WTC11 (cell line): ENCODE data around the gene DMD. TPM values are rescaled to one million over a fixed set of nuclear protein-coding genes. Genes with fewer than 3 reads are reported as not detected.

ENCODE experiments used
- ATAC-seq: fragments of 200-7000 bp; cut with Tn5 transposase; 2 replicates; pipeline ENCODE4 v1.10.0; 2021; ENCODE audit warnings: mild to moderate bottlenecking, moderate library complexity
- CTCF ChIA-PET: fragments of 300-600 bp; sonication (Branson Sonifier 250); formaldehyde crosslinking; loops from one replicate; lab custom pipeline; 2021; ENCODE audit warnings: antibody characterized with exemption; lab: Charles Lee
- POLR2A ChIA-PET: fragments of 350-600 bp; sonication (Branson Sonifier 250); formaldehyde crosslinking; loops from one replicate; lab custom pipeline; 2021; ENCODE audit warnings: antibody characterized with exemption; lab: Charles Lee
- DNase-seq: peaks from one replicate; pipeline ENCODE4 v3.0.0; 2021; ENCODE audit warnings: low spot score
- H3K27ac Mint-ChIP-seq: 2 replicates; pipeline ENCODE4 v1.8.0; 2021; ENCODE audit warnings: mixed read lengths
- H3K27me3 Mint-ChIP-seq: 2 replicates; pipeline ENCODE4 v1.8.0; 2021; ENCODE audit warnings: low read depth, mild to moderate bottlenecking, moderate library complexity, mixed read lengths
- H3K36me3 Mint-ChIP-seq: 2 replicates; pipeline ENCODE4 v1.8.0; 2021; ENCODE audit warnings: mixed read lengths
- H3K4me1 Mint-ChIP-seq: 2 replicates; pipeline ENCODE4 v1.8.0; 2022; ENCODE audit warnings: mixed read lengths
- H3K4me3 Mint-ChIP-seq: 2 replicates; pipeline ENCODE4 v1.8.0; 2021; ENCODE audit warnings: mild to moderate bottlenecking, moderate library complexity, mixed read lengths
- H3K9me3 Mint-ChIP-seq: 2 replicates; pipeline ENCODE4 v1.8.0; 2021; ENCODE audit warnings: mixed read lengths
- CREM ChIP-seq: sonication (generic); formaldehyde crosslinking; IDR thresholded peaks from 2 replicates; pipeline ENCODE4 v1.8.1; 2022; ENCODE audit warnings: mild to moderate bottlenecking, missing genetic modification reagents, moderate library complexity
- GABPB1 ChIP-seq: sonication (generic); formaldehyde crosslinking; IDR thresholded peaks from 2 replicates; pipeline ENCODE4 v1.8.1; 2023; ENCODE audit warnings: mild to moderate bottlenecking, missing genetic modification reagents
- GRHL2 ChIP-seq: fragments of 250-450 bp; sonication (Bioruptor Pico); IDR thresholded peaks from 2 replicates; pipeline ENCODE4 v1.8.0; 2022; ENCODE audit warnings: mild to moderate bottlenecking, moderate library complexity; ENCODE audit not compliant: insufficient replicate concordance, severe bottlenecking
- IRF2 ChIP-seq: sonication (generic); formaldehyde crosslinking; IDR thresholded peaks from 2 replicates; pipeline ENCODE4 v1.8.0; 2022; ENCODE audit warnings: low read depth, missing genetic modification reagents, borderline replicate concordance
- NFE2L1 ChIP-seq: sonication (generic); formaldehyde crosslinking; IDR thresholded peaks from 2 replicates; pipeline ENCODE4 v1.8.1; 2023; ENCODE audit warnings: missing genetic modification reagents
- NFYB ChIP-seq: sonication (generic); formaldehyde crosslinking; conservative IDR thresholded peaks from 2 replicates; pipeline ENCODE4 v1.8.0; 2022; ENCODE audit warnings: low read depth, missing genetic modification reagents
- SP1 ChIP-seq: sonication (generic); formaldehyde crosslinking; conservative IDR thresholded peaks from 2 replicates; pipeline ENCODE4 v1.8.1; 2022; ENCODE audit warnings: missing genetic modification reagents
- ZNF138 ChIP-seq: sonication (generic); formaldehyde crosslinking; conservative IDR thresholded peaks from 2 replicates; pipeline ENCODE4 v1.8.1; 2022; ENCODE audit warnings: mild to moderate bottlenecking, moderate library complexity, missing genetic modification reagents
- ZNF317 ChIP-seq: sonication (generic); formaldehyde crosslinking; IDR thresholded peaks from 2 replicates; pipeline ENCODE4 v1.8.1; 2023; ENCODE audit warnings: low read depth, mild to moderate bottlenecking, moderate library complexity, missing genetic modification reagents, borderline replicate concordance
- ZNF416 ChIP-seq: fragments of 250-450 bp; sonication (Bioruptor Pico); IDR thresholded peaks from 2 replicates; pipeline ENCODE4 v1.9.0; 2021; ENCODE audit warnings: mild to moderate bottlenecking, inconsistent platforms
- ZNF423 ChIP-seq: fragments of 250-450 bp; sonication (Bioruptor Pico); IDR thresholded peaks from 2 replicates; pipeline ENCODE4 v2.1.2; 2022; ENCODE audit warnings: mild to moderate bottlenecking, moderate library complexity
- ZNF671 ChIP-seq: fragments of 250-450 bp; sonication (Bioruptor Pico); IDR thresholded peaks from 2 replicates; pipeline ENCODE4 v1.8.0; 2021; ENCODE audit warnings: mild to moderate bottlenecking
- total RNA-seq: library from RNA; stranded (reverse); gene quantifications from 3 replicates; pipeline ENCODE4 v1.2.3, GENCODE V29; 2021
- TF ChIP-seq, protein P1 (sequence below): sonication (generic); formaldehyde crosslinking; IDR thresholded peaks from 2 replicates; pipeline ENCODE4 v1.8.1; 2022; ENCODE audit warnings: low read depth, mild to moderate bottlenecking, moderate library complexity, missing genetic modification reagents, borderline replicate concordance
- TF ChIP-seq, protein P2 (sequence below): fragments of 250-450 bp; sonication (Bioruptor Pico); IDR thresholded peaks from 2 replicates; pipeline ENCODE4 v1.9.0; 2021; ENCODE audit warnings: mild to moderate bottlenecking
- TF ChIP-seq, protein P3 (sequence below): fragments of 250-450 bp; sonication (Bioruptor Pico); IDR thresholded peaks from 2 replicates; pipeline ENCODE4 v1.9.0; 2021; ENCODE audit warnings: mild to moderate bottlenecking, borderline replicate concordance
- TF ChIP-seq, protein P4 (sequence below): sonication (generic); formaldehyde crosslinking; conservative IDR thresholded peaks from 2 replicates; pipeline ENCODE4 v1.8.1; 2022; ENCODE audit warnings: mild to moderate bottlenecking, missing genetic modification reagents
- TF ChIP-seq, protein P5 (sequence below): sonication (generic); formaldehyde crosslinking; IDR thresholded peaks from 2 replicates; pipeline ENCODE4 v1.8.0; 2022; ENCODE audit warnings: mild to moderate bottlenecking, missing genetic modification reagents

Gene DMD
- total RNA-seq, 1 experiment from 2014 or later, result 9.1 TPM

DNA sequence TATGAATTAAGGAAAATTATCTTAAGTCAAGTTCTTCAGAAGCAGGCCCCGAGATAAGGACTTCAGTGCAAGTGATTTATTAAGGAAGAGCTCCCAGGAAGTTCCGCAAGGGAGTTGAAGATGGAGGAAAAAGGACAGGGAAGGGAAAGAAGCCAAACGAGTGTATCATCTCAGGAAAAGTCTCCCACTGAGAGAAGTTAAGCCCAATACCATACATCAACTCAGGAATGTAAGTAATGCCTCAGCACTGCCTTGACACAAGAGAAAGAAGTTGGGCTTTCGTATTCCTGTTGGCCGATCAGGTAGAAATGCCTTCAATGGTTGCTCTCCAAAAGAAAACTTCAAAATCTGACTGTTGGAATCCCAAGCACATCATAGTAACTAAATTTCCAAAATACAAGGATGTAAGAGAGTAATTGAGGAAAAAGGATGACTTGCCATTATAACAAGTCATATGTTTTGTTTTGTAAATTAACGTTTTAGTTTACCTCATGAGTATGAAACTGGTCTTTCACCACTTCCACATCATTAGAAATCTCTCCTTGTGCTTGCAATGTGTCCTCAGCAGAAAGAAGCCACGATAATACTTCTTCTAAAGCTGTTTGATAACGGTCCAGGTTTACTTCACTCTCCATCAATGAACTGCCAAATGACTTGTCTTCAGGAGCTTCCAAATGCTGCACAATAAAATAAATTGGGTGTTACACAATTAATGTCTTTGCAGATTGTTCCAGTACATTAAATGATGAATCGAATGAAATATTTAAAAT is 566.7 kb downstream of the DMD start:
- Mint-ChIP-seq H3K4me3 (no peak overlapping the region), H3K27me3 (no peaks in the 10 kb centered on the region), H3K9me3 (no peaks in the 10 kb centered on the region), H3K4me1 (peaks cover 16% of the 10 kb centered on the region)
- POLR2A ChIA-PET, result no interaction called here
- TF ChIP-seq, protein P1, sequence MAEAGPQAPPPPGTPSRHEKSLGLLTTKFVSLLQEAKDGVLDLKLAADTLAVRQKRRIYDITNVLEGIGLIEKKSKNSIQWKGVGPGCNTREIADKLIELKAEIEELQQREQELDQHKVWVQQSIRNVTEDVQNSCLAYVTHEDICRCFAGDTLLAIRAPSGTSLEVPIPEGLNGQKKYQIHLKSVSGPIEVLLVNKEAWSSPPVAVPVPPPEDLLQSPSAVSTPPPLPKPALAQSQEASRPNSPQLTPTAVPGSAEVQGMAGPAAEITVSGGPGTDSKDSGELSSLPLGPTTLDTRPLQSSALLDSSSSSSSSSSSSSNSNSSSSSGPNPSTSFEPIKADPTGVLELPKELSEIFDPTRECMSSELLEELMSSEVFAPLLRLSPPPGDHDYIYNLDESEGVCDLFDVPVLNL (CRISPR knock-in tag), result no peak
- TF ChIP-seq, protein P2, sequence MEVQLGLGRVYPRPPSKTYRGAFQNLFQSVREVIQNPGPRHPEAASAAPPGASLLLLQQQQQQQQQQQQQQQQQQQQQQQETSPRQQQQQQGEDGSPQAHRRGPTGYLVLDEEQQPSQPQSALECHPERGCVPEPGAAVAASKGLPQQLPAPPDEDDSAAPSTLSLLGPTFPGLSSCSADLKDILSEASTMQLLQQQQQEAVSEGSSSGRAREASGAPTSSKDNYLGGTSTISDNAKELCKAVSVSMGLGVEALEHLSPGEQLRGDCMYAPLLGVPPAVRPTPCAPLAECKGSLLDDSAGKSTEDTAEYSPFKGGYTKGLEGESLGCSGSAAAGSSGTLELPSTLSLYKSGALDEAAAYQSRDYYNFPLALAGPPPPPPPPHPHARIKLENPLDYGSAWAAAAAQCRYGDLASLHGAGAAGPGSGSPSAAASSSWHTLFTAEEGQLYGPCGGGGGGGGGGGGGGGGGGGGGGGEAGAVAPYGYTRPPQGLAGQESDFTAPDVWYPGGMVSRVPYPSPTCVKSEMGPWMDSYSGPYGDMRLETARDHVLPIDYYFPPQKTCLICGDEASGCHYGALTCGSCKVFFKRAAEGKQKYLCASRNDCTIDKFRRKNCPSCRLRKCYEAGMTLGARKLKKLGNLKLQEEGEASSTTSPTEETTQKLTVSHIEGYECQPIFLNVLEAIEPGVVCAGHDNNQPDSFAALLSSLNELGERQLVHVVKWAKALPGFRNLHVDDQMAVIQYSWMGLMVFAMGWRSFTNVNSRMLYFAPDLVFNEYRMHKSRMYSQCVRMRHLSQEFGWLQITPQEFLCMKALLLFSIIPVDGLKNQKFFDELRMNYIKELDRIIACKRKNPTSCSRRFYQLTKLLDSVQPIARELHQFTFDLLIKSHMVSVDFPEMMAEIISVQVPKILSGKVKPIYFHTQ (CRISPR knock-in tag), result no peak
- TF ChIP-seq ZNF138 (CRISPR knock-in tag) (no peak), GRHL2 (CRISPR knock-in tag) (no peak), IRF2 (no peak), NFYB (CRISPR knock-in tag) (no peak), GABPB1 (CRISPR knock-in tag) (no peak)
- TF ChIP-seq, protein P3, sequence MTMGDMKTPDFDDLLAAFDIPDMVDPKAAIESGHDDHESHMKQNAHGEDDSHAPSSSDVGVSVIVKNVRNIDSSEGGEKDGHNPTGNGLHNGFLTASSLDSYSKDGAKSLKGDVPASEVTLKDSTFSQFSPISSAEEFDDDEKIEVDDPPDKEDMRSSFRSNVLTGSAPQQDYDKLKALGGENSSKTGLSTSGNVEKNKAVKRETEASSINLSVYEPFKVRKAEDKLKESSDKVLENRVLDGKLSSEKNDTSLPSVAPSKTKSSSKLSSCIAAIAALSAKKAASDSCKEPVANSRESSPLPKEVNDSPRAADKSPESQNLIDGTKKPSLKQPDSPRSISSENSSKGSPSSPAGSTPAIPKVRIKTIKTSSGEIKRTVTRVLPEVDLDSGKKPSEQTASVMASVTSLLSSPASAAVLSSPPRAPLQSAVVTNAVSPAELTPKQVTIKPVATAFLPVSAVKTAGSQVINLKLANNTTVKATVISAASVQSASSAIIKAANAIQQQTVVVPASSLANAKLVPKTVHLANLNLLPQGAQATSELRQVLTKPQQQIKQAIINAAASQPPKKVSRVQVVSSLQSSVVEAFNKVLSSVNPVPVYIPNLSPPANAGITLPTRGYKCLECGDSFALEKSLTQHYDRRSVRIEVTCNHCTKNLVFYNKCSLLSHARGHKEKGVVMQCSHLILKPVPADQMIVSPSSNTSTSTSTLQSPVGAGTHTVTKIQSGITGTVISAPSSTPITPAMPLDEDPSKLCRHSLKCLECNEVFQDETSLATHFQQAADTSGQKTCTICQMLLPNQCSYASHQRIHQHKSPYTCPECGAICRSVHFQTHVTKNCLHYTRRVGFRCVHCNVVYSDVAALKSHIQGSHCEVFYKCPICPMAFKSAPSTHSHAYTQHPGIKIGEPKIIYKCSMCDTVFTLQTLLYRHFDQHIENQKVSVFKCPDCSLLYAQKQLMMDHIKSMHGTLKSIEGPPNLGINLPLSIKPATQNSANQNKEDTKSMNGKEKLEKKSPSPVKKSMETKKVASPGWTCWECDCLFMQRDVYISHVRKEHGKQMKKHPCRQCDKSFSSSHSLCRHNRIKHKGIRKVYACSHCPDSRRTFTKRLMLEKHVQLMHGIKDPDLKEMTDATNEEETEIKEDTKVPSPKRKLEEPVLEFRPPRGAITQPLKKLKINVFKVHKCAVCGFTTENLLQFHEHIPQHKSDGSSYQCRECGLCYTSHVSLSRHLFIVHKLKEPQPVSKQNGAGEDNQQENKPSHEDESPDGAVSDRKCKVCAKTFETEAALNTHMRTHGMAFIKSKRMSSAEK (CRISPR knock-in tag), result no peak
- TF ChIP-seq, all 79 proteins: peak for 0
- DNase-seq (no peak), ATAC-seq (peak; percentile 69)
- CTCF ChIA-PET, result no interaction called here
- H3K36me3 Mint-ChIP-seq, result no peaks in the 10 kb centered on the region
- H3K27ac Mint-ChIP-seq, result no peak overlapping the region

DNA sequence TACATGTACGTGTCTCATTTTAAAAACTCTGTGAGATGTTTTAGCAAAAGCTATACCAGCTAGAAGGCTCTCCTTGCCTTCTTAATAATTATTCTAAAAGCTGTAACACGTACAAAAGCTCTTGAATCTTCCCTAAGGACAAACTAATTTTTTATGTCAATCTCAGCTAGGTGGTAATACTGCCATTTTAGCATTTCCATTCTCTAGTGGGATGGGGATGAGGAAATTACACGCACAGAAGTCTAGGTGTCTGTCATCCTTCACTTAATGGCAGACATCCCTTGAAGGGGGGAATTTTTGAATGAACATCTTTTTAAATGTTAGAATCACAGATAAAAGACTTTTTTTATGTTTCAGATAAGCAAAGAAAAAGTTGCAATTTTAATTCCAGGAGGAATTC is 569.1 kb downstream of the DMD start:
- no peak overlapping the region for H3K4me3 Mint-ChIP-seq
- peaks cover 16% of the 10 kb centered on the region for H3K4me1 Mint-ChIP-seq
- DNase-seq, result no peak
- no peaks in the 10 kb centered on the region for H3K9me3 Mint-ChIP-seq
- no peak for ATAC-seq
- no peak for TF ChIP-seq CREM (CRISPR knock-in tag)
- no peak for TF ChIP-seq ZNF671 (CRISPR knock-in tag)
- TF ChIP-seq, protein P4, sequence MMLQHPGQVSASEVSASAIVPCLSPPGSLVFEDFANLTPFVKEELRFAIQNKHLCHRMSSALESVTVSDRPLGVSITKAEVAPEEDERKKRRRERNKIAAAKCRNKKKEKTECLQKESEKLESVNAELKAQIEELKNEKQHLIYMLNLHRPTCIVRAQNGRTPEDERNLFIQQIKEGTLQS (CRISPR knock-in tag), result no peak
- TF ChIP-seq ZNF317 (CRISPR knock-in tag), result no peak
- TF ChIP-seq ZNF416 (CRISPR knock-in tag), result no peak
- no peak for TF ChIP-seq NFE2L1 (CRISPR knock-in tag)
- TF ChIP-seq SP1 (CRISPR knock-in tag), result no peak
- no peak for TF ChIP-seq ZNF423 (CRISPR knock-in tag)
- TF ChIP-seq, protein P5, sequence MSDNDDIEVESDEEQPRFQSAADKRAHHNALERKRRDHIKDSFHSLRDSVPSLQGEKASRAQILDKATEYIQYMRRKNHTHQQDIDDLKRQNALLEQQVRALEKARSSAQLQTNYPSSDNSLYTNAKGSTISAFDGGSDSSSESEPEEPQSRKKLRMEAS (CRISPR knock-in tag), result no peak
- ChIA-PET CTCF (no interaction called here), POLR2A (no interaction called here)
- no peaks in the 10 kb centered on the region for H3K27me3 Mint-ChIP-seq
- no peak overlapping the region for H3K27ac Mint-ChIP-seq
- H3K36me3 Mint-ChIP-seq, result no peaks in the 10 kb centered on the region
